Activated naive CD4-positive, alpha-beta T cell treated with anti-CD3 and anti-CD28 coated beads, Interleukin-2, amount 50 U/mL, for 24 hours (primary cell): ENCODE results near the gene ADAM22.
A peak's percentile ranks its signal among the peaks of the same experiment; 100 is the strongest.

Experiments used
- H3K27ac Mint-ChIP-seq: one replicate; pipeline ENCODE4 v1.8.0; 2021; ENCODE audit warnings: mild to moderate bottlenecking, mixed read lengths
- H3K27me3 Mint-ChIP-seq: one replicate; pipeline ENCODE4 v1.8.0; 2021; ENCODE audit warnings: mixed read lengths
- H3K36me3 Mint-ChIP-seq: one replicate; pipeline ENCODE4 v1.8.0; 2021; ENCODE audit warnings: mixed read lengths
- H3K4me1 Mint-ChIP-seq: one replicate; pipeline ENCODE4 v1.8.0; 2021; ENCODE audit warnings: mixed read lengths
- H3K4me3 Mint-ChIP-seq: one replicate; pipeline ENCODE4 v1.8.0; 2021; ENCODE audit warnings: mild to moderate bottlenecking, mixed read lengths
- H3K9me3 Mint-ChIP-seq: one replicate; pipeline ENCODE4 v1.8.0; 2021; ENCODE audit warnings: mixed read lengths

The ADAM22 gene

DNA sequence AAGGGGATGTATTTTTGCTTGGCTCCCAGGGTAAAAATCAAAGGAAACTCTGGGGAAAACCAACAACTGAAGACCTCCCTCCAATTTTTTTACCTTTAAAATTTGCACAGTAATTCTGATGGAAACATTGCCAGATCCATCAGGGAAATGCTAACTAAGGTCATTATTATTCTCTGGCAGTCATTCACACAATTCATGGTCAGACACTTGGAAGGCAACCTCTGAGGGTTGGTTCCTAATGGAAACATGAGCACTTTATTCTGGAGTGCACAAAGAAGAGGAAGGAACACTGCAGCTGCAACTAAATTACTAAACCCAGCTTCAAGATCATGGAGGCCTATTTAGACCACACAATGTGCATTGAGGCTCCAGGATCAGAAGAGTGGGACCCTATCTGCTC lies 251.6 kb downstream of the ADAM22 start:
- Mint-ChIP-seq H3K27ac (no peak overlapping the region), H3K27me3 (no peaks in the 10 kb centered on the region), H3K4me1 (no peaks in the 10 kb centered on the region), H3K36me3 (peaks cover 3% of the 10 kb centered on the region), H3K4me3 (no peak overlapping the region), H3K9me3 (no peaks in the 10 kb centered on the region)

DNA sequence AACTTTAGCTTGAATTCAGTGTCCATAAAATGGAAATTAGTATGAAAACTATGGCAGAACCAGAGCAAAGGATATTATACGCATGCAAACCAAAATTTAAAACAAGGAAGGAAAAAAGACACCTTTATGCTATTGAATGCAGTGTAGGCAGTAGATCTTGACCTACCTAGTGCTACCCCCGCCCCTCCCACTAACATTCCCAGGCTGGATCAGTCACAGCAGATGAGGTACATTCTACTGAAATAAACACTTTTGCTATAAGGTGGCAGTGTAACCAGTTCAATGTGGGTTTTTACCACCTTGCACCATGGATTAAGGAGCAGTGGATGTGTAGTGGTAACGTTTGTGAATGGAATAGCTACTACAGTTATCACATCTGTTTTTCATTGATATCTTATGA lies 257.9 kb downstream of the ADAM22 start:
- H3K4me1 Mint-ChIP-seq = no peaks in the 10 kb centered on the region
- no peaks in the 10 kb centered on the region for H3K9me3 Mint-ChIP-seq
- no peak overlapping the region for H3K27ac Mint-ChIP-seq
- H3K4me3 Mint-ChIP-seq = no peak overlapping the region
- no peaks in the 10 kb centered on the region for H3K27me3 Mint-ChIP-seq
- no peaks in the 10 kb centered on the region for H3K36me3 Mint-ChIP-seq

DNA sequence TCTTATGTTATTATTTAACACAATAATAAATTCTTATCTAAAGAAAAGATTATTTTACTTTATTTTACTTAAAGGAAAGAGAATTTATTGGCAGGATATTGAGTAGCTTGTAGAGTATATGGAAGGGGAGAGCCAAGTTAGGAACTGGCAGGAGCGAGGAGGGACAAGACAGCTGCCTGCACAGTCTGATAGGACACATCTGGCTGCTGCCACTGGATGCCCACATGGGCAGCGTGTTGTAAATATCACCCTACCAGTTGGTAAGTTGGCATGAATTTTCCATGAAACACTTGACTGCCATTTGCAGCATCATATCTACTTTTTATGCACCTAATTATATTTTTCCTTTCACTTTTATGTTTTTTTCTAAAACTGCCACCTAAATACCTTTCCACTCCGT lies 266.2 kb downstream of the ADAM22 start:
- Mint-ChIP-seq H3K9me3 (no peaks in the 10 kb centered on the region), H3K4me1 (peaks cover 10% of the 10 kb centered on the region), H3K27me3 (no peaks in the 10 kb centered on the region), H3K4me3 (no peak overlapping the region), H3K27ac (no peak overlapping the region), H3K36me3 (peaks cover 10% of the 10 kb centered on the region)

DNA sequence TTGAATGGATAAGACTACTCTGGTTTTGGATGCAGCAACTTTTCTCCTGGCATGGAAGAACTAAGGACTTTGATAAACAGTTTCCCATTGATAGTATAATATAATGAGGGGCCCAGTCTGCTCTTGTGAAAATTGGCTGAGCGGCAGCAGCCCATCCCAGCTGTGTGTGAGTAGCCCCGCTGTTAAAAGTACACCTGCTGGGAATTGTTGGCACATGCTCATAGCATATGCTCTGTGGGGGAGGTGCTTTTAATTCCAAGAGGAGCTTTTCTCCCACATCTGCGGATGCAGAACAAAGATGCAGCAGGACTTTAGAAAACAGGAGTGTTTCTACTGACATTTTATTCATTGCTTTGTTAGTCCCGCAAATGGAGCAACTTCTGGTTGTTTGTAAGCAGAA lies 266.7 kb downstream of the ADAM22 start:
- no peaks in the 10 kb centered on the region for H3K27me3 Mint-ChIP-seq
- H3K4me1 Mint-ChIP-seq = peaks cover 10% of the 10 kb centered on the region
- no peak overlapping the region for H3K27ac Mint-ChIP-seq

DNA sequence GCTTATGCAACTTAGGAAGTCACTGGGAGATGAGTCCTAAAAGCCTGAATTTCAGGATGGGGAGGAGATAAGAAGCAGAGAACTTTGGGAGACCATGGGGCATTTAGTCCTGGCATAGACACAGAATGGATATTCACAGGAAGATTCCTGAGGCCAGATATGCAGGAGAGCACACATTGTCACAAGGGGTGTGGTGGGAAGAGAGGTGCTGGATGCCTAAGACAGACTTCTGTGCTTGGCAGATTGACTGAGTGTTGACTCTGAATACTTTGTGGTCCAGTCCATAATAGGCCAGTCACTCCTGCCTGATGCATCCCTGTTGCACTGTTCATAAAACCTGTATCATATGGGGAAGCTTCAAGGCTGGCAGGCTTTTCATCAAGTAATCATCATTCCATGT lies 267.3 kb downstream of the ADAM22 start:
- no peak overlapping the region for H3K27ac Mint-ChIP-seq
- peaks cover 12% of the 10 kb centered on the region for H3K36me3 Mint-ChIP-seq

More for the DNA sequence above, 266.7 kb downstream of the ADAM22 start:
- H3K9me3 Mint-ChIP-seq = no peaks in the 10 kb centered on the region
- H3K4me3 Mint-ChIP-seq = no peak overlapping the region
- peaks cover 11% of the 10 kb centered on the region for H3K36me3 Mint-ChIP-seq

DNA sequence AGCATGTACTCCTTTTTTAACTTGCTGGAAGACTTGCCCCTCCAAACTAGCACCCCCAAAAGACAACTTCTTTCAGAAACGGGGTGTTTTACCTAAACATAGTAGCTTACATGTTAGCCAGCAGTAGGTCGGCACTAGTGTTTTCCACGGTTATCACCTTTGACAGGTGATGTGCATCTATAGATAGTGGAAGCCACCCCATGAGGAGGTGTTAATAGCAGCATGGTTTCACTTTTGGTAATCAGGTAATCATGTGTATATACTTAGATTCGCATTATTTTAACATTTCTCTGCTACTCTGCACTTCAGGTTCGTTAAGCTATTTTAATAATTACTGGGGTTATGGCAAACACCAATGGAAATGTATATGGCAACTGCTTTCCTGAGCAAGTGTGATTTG lies 268.2 kb downstream of the ADAM22 start:
- H3K36me3 Mint-ChIP-seq = peaks cover 10% of the 10 kb centered on the region

More for the DNA sequence above, 267.3 kb downstream of the ADAM22 start:
- H3K4me3 Mint-ChIP-seq = no peak overlapping the region
- H3K27me3 Mint-ChIP-seq = no peaks in the 10 kb centered on the region
- H3K4me1 Mint-ChIP-seq = peaks cover 10% of the 10 kb centered on the region
- no peaks in the 10 kb centered on the region for H3K9me3 Mint-ChIP-seq

DNA sequence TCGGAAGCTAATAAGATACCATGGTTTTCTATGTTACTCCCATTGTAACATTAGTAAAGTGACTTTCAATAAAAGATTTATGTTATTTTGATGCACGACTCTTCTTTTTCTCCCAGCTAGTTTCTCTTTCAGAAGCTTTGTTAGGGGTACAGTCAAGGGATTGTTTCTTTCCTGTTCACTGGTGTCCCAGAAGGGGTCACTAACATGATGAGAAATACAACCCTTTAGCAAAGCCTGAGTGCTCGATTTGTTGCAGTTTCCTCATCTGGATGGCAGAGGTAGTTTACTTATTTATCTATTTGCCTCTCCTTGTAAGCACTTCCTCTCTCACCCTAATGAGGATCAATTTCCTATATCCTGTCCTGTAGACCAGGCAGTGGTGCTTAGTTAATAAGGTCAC lies 268.7 kb downstream of the ADAM22 start:
- Mint-ChIP-seq H3K4me3 (no peak overlapping the region), H3K27me3 (no peaks in the 10 kb centered on the region), H3K9me3 (no peaks in the 10 kb centered on the region), H3K27ac (no peak overlapping the region), H3K4me1 (peaks cover 10% of the 10 kb centered on the region), H3K36me3 (peaks cover 11% of the 10 kb centered on the region)

More for the DNA sequence above, 268.2 kb downstream of the ADAM22 start:
- peaks cover 10% of the 10 kb centered on the region for H3K4me1 Mint-ChIP-seq
- H3K27ac Mint-ChIP-seq = no peak overlapping the region
- H3K4me3 Mint-ChIP-seq = no peak overlapping the region
- no peaks in the 10 kb centered on the region for H3K27me3 Mint-ChIP-seq
- H3K9me3 Mint-ChIP-seq = no peaks in the 10 kb centered on the region

DNA sequence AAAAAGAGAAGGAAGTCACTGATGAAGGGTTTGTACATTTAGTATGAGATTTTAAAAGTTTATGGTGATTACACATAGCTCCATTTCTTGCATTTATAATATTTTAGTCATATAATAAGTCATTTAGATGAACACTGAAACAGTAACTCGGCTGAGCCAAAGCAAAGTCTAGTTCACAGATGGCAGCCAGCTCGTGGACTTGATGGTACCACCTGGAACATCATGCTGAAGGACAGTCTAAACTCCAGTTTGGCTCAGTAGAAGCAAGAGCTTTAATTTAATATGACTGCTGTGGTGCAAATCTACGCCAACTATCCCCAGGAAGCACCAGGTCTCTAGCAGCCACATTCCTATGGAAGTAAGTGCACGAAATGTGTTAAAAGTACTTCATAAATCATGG lies 269.4 kb downstream of the ADAM22 start:
- Mint-ChIP-seq H3K9me3 (no peaks in the 10 kb centered on the region), H3K4me1 (peaks cover 10% of the 10 kb centered on the region), H3K27me3 (no peaks in the 10 kb centered on the region), H3K4me3 (no peak overlapping the region), H3K36me3 (peaks cover 11% of the 10 kb centered on the region), H3K27ac (no peak overlapping the region)

DNA sequence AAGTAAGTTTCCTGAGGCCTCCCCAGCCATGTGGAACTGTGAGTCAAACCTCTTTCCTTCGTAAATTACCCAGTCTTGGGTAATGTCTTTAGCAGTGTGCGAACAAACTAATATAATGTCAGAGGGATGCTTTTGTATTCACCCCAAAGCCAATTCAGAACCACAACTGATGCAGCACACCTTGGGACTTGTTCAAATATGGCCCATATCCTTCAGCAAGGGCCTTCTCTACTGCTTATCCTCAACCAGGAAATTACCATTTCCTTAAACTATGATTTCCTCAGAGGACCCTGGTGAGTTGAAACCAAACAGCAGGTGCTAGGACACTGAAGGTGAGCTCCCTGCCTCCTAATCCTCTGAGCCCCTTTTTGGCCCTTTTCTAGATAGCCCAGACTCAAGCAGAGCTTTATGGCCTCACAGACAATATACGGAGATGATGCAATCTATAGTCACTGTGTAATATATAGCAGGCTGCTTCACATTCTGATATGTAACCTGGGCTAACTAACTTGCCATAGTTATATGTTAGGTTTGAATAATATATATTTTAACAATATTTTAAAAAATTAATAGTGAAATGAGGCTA lies 270.6 kb downstream of the ADAM22 start:
- Mint-ChIP-seq H3K4me3 (no peak overlapping the region), H3K9me3 (no peaks in the 10 kb centered on the region), H3K27me3 (no peaks in the 10 kb centered on the region), H3K27ac (no peak overlapping the region), H3K4me1 (peaks cover 10% of the 10 kb centered on the region), H3K36me3 (peaks cover 11% of the 10 kb centered on the region)

DNA sequence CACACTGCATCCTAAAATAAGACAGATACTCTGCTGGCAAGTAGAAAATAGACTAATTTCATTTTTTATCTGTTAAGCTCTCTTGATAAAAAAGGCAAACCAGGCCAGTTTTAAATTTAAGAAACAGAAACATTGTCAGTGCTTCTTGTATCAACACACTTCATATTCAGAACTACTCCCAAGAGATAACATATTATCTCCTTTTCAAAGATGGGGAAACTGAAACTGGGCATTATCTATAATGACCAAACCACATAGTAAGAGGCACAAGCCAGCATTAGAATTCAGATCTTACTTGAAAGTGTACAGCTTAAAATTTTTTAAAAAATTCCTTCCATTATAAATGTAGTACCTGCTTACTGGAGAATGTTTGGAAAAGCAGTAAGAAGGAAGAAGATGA lies 271.1 kb downstream of the ADAM22 start:
- no peak overlapping the region for H3K4me3 Mint-ChIP-seq
- peak overlapping the region; percentile 12 for H3K27ac Mint-ChIP-seq
- peaks cover 10% of the 10 kb centered on the region for H3K4me1 Mint-ChIP-seq
- H3K27me3 Mint-ChIP-seq = no peaks in the 10 kb centered on the region
- no peaks in the 10 kb centered on the region for H3K9me3 Mint-ChIP-seq
- H3K36me3 Mint-ChIP-seq = peaks cover 14% of the 10 kb centered on the region

DNA sequence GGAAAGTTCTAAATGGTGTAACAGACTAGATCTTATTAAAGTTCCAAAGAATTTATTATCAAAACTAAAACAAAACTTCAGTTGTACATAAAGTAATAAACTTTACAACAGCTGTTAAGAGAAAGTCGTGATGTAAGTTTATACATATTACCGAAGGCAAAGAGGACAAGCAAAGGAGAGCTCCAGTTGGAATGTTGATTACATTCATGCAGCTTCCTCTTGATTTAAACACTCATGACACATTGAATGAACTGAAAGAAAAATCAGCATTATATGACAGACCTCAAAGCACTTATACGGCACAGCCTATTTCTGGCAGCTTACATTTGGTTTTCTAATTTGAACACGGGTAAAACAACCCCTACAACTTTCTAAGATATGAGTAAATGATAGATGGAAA lies 272.2 kb downstream of the ADAM22 start:
- no peaks in the 10 kb centered on the region for H3K9me3 Mint-ChIP-seq

DNA sequence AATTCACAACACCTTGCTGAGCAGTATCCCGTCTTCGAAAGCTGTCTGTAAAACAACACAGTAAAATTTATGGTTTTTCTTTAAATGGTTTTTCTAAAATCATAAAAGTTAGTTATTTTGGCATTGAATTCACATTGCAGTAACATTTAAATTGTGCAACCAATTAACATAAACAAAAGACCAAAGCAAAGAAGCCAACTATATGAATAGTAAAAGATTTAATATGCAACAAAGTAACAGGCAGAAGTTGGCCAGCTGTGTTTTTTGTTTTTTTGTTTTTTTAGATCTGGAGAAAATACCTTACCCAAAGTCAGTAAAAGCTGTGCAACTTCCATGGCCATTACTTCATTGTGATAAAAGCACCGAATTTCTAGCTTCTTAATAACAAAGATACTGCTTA lies 274.5 kb downstream of the ADAM22 start:
- peaks cover 12% of the 10 kb centered on the region for H3K36me3 Mint-ChIP-seq
- H3K27me3 Mint-ChIP-seq = no peaks in the 10 kb centered on the region
- H3K4me3 Mint-ChIP-seq = no peak overlapping the region
- H3K9me3 Mint-ChIP-seq = no peaks in the 10 kb centered on the region
- H3K4me1 Mint-ChIP-seq = no peaks in the 10 kb centered on the region
- no peak overlapping the region for H3K27ac Mint-ChIP-seq

More for the DNA sequence above, 272.2 kb downstream of the ADAM22 start:
- peaks cover 10% of the 10 kb centered on the region for H3K4me1 Mint-ChIP-seq
- H3K27me3 Mint-ChIP-seq = no peaks in the 10 kb centered on the region
- no peak overlapping the region for H3K4me3 Mint-ChIP-seq
- H3K36me3 Mint-ChIP-seq = peaks cover 14% of the 10 kb centered on the region
- H3K27ac Mint-ChIP-seq = no peak overlapping the region

DNA sequence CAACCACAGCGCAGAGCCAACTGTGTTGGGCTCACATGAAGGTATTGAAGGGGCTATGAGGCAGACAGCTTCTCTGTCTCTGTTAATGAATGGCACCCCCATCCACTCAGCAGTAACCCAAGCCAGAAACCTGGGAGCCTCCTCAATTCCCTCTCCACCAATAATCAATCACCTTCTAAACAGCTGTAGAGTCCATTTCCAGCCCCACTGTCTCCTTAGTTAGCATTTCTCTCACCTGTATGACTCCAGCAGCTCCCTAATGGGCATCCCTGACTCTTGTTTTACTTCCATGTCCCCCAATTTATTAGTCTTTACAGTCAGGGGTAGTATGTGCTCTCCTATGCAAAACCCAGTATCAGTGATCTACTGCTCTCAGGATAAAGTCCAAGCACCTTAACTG lies 278.9 kb downstream of the ADAM22 start:
- peaks cover 6% of the 10 kb centered on the region for H3K36me3 Mint-ChIP-seq
- peaks cover 28% of the 10 kb centered on the region for H3K4me1 Mint-ChIP-seq
- no peak overlapping the region for H3K4me3 Mint-ChIP-seq
- H3K27ac Mint-ChIP-seq = peak overlapping the region; percentile 63
- H3K27me3 Mint-ChIP-seq = no peaks in the 10 kb centered on the region
- no peaks in the 10 kb centered on the region for H3K9me3 Mint-ChIP-seq

DNA sequence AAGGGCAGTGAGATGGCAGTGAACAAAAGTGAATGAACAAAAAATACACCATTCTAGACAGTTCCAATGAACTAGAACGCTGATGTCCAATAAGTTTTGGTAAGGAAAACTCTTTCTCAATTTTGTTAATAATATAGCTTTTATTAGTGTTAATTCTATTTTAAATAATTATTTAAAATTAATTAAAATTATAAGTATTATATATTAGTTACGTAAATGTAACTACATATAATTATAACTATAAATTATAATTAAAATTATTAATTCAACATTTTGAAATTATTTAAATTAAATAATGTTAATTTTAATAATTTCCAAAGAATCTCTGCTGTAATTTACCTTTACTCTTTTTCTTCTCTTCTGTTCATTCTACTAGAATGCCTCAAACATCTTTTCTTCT lies 280.4 kb downstream of the ADAM22 start:
- Mint-ChIP-seq H3K27ac (no peak overlapping the region), H3K4me3 (no peak overlapping the region), H3K27me3 (no peaks in the 10 kb centered on the region), H3K4me1 (peaks cover 37% of the 10 kb centered on the region), H3K9me3 (no peaks in the 10 kb centered on the region), H3K36me3 (peaks cover 6% of the 10 kb centered on the region)

DNA sequence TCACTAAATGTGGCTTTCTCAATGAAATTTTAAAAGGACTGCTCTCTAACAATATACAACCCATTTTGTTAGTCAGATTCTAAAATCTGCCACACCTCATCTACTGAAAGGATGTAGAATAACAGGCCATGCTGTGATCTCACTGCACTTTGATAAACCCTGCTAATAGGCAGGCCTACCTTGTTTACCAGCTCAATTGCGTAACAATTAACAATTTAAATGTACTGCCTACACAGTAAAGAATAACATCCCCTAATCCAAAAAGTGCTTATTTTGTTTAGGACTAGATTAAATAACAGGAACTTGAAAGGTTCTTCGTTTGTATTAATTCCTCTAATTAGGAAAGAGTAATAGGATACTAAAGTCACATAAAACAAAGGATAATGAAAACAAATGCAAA lies 281.2 kb downstream of the ADAM22 start:
- peaks cover 40% of the 10 kb centered on the region for H3K4me1 Mint-ChIP-seq
- no peak overlapping the region for H3K4me3 Mint-ChIP-seq
- H3K9me3 Mint-ChIP-seq = no peaks in the 10 kb centered on the region
- no peaks in the 10 kb centered on the region for H3K27me3 Mint-ChIP-seq
- H3K27ac Mint-ChIP-seq = no peak overlapping the region
- H3K36me3 Mint-ChIP-seq = peaks cover 4% of the 10 kb centered on the region

DNA sequence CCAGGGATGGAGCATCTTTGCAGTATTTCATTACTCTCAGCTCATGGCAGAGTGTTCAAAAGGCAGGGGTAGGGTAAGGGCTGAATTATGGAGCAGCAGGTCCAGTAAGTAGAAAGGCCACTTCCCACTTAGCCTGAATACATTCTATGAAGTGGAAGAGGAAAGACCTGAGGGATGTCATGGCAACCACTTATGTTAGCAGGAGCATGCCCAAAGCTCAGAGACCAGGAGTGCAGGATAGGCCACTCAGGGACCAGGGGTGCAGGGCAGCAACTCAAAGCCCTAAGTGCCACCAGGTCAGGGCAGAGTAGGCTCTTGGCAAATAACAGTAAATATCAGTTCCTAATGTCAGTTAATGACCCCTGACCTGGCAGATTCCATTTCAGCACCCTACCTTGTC lies 282.2 kb downstream of the ADAM22 start:
- H3K36me3 Mint-ChIP-seq = peaks cover 4% of the 10 kb centered on the region
- H3K9me3 Mint-ChIP-seq = no peaks in the 10 kb centered on the region
- H3K27ac Mint-ChIP-seq = no peak overlapping the region
- no peak overlapping the region for H3K4me3 Mint-ChIP-seq
- no peaks in the 10 kb centered on the region for H3K27me3 Mint-ChIP-seq
- peaks cover 50% of the 10 kb centered on the region for H3K4me1 Mint-ChIP-seq
